ENCODE measurements around the gene ACOX1. TPM values are rescaled to one million over a fixed set of nuclear protein-coding genes. Genes with fewer than 3 reads are reported as not detected.

ACOX1 gene
- polyA plus RNA-seq, 1 donor (not counting 4 experiments of a cell fraction or from before 2014, with no cell fraction given): 31.8 TPM

DNA sequence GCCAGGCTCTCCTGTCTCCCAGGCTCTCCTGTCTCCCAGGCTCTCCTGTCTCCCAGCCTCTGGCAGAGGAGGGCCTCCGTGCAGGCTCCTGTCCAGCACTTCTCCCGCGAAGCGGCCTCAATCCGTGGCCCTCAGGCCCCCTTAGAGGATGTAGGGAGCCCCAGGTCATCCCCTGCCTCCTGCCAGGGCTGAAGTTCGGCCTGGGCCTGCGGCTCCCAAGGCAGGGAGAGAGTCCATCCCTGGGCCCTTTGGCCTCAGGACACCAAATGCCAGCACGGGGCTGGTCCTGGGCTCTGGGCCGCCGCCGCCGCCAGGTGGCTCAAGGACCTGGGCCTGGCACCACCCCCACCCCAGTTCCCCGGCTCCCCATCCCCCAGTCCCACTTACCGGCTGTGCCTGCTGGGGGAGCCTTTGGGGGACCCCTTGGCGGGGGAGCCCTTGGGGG lies 47.8 kb upstream of the ACOX1 start:
- TF ChIP-seq EZH2 (IDR thresholded peaks at IDR 0.05; ENCODE audit: low read length): no peak
- TF ChIP-seq, protein P1, sequence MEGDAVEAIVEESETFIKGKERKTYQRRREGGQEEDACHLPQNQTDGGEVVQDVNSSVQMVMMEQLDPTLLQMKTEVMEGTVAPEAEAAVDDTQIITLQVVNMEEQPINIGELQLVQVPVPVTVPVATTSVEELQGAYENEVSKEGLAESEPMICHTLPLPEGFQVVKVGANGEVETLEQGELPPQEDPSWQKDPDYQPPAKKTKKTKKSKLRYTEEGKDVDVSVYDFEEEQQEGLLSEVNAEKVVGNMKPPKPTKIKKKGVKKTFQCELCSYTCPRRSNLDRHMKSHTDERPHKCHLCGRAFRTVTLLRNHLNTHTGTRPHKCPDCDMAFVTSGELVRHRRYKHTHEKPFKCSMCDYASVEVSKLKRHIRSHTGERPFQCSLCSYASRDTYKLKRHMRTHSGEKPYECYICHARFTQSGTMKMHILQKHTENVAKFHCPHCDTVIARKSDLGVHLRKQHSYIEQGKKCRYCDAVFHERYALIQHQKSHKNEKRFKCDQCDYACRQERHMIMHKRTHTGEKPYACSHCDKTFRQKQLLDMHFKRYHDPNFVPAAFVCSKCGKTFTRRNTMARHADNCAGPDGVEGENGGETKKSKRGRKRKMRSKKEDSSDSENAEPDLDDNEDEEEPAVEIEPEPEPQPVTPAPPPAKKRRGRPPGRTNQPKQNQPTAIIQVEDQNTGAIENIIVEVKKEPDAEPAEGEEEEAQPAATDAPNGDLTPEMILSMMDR (optimal IDR thresholded peaks at IDR 0.05 in 1 of 3, IDR thresholded peaks at IDR 0.05 in 1 of 3, conservative IDR thresholded peaks at IDR 0.05 in 1 of 3; ENCODE audit: extremely low read depth in 1 of 3, insufficient read depth in 2 of 3, low read length in 3 of 3): peak in 1 of 3 experiments; percentile 13
- Histone ChIP-seq H3K36me3 (ENCODE audit: control insufficient read depth in 2 of 2, extremely low read depth in 1 of 2, insufficient read depth in 2 of 2, low read length in 2 of 2) (peaks cover 0 to 10% of the 10 kb centered on the region in 2 experiments), H3K79me2 (ENCODE audit: control insufficient read depth, insufficient read depth, low read length) (peaks cover 11% of the 10 kb centered on the region), H3K27ac (ENCODE audit: control insufficient read depth, insufficient read depth, low read length) (peak overlapping the region; percentile 67), H3K4me1 (ENCODE audit: control insufficient read depth, extremely low read depth, insufficient read depth, low read length) (peaks cover 21% of the 10 kb centered on the region), H2AFZ (ENCODE audit: control insufficient read depth, low read length) (peak overlapping the region; percentile 73), H4K20me1 (ENCODE audit: control insufficient read depth, extremely low read depth, insufficient read depth, low read length) (peaks cover 4% of the 10 kb centered on the region), H3K9me1 (ENCODE audit: control insufficient read depth, extremely low read depth, insufficient read depth, low read length) (no peaks in the 10 kb centered on the region), H3K27me3 (ENCODE audit: control insufficient read depth, extremely low read depth, insufficient read depth, low read length) (no peaks in the 10 kb centered on the region), H3K9ac (ENCODE audit: control insufficient read depth, extremely low read depth, insufficient read depth, low read length) (peak overlapping the region; percentile 77), H3K9me3 (ENCODE audit: control insufficient read depth, low read depth, low read length) (no peaks in the 10 kb centered on the region), H3K4me3 (ENCODE audit: control insufficient read depth in 2 of 3, extremely low read depth in 1 of 3, insufficient read depth in 2 of 3, low read depth in 1 of 3, low read length in 3 of 3) (peak overlapping the region; percentile 74 to 75 (median 74)), H3K4me2 (ENCODE audit: control insufficient read depth, extremely low read depth, insufficient read depth, low read depth, low read length) (peak overlapping the region; percentile 83)
- no peak for FAIRE-seq
- no peak for DNase-seq (ENCODE audit: low read depth, low spot score)
- dilution Hi-C loops (cut with MboI; ENCODE audit: extremely low pct_ligation_motif_present, low sequenced_read_pairs): no loop called here

DNA sequence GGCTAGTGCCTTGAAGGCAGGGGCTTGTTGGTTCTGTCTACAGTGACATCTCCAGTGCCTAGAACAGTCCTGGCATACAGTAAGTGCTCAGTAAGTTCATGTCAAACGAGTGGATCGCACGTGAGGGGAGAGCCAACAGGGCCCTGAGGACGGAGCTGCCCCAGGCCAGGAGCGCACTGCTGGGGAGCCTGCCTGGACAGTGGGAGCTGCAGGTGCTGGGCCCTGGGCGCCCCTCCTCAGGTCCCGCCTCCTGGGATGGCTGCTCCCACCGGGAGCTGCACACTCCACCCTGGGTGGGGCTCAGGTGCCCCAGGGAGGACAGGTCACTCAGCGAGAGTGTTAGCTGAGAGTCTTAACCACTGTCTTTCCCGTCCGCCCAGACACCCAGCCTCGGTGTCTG lies 46.3 kb upstream of the ACOX1 start:
- peaks cover 11% of the 10 kb centered on the region for H3K79me2 ChIP-seq (ENCODE audit: control insufficient read depth, insufficient read depth, low read length)
- peak overlapping the region; percentile 83 for H3K4me2 ChIP-seq (ENCODE audit: control insufficient read depth, extremely low read depth, insufficient read depth, low read depth, low read length)
- no peak overlapping the region for H2AFZ ChIP-seq (ENCODE audit: control insufficient read depth, low read length)
- dilution Hi-C loops (cut with MboI; ENCODE audit: extremely low pct_ligation_motif_present, low sequenced_read_pairs): no loop called here
- peak overlapping the region; percentile 41 for H3K9ac ChIP-seq (ENCODE audit: control insufficient read depth, extremely low read depth, insufficient read depth, low read length)
- H3K36me3 ChIP-seq (ENCODE audit: control insufficient read depth in 2 of 2, extremely low read depth in 1 of 2, insufficient read depth in 2 of 2, low read length in 2 of 2): peaks cover 0 to 10% of the 10 kb centered on the region in 2 experiments
- no peaks in the 10 kb centered on the region for H3K27me3 ChIP-seq (ENCODE audit: control insufficient read depth, extremely low read depth, insufficient read depth, low read length)
- H3K4me1 ChIP-seq (ENCODE audit: control insufficient read depth, extremely low read depth, insufficient read depth, low read length): peaks cover 21% of the 10 kb centered on the region
- peak overlapping the region; percentile 35 to 74 (median 42) for H3K4me3 ChIP-seq (ENCODE audit: control insufficient read depth in 2 of 3, extremely low read depth in 1 of 3, insufficient read depth in 2 of 3, low read depth in 1 of 3, low read length in 3 of 3)
- peaks cover 4% of the 10 kb centered on the region for H4K20me1 ChIP-seq (ENCODE audit: control insufficient read depth, extremely low read depth, insufficient read depth, low read length)
- FAIRE-seq (peak; percentile 26), DNase-seq (ENCODE audit: low read depth, low spot score) (no peak)
- H3K9me3 ChIP-seq (ENCODE audit: control insufficient read depth, low read depth, low read length): no peaks in the 10 kb centered on the region
- no peaks in the 10 kb centered on the region for H3K9me1 ChIP-seq (ENCODE audit: control insufficient read depth, extremely low read depth, insufficient read depth, low read length)
- TF ChIP-seq, protein P1 (optimal IDR thresholded peaks at IDR 0.05 in 1 of 3, IDR thresholded peaks at IDR 0.05 in 1 of 3, conservative IDR thresholded peaks at IDR 0.05 in 1 of 3; ENCODE audit: extremely low read depth in 1 of 3, insufficient read depth in 2 of 3, low read length in 3 of 3): no peak
- TF ChIP-seq EZH2 (IDR thresholded peaks at IDR 0.05; ENCODE audit: low read length): no peak
- no peak overlapping the region for H3K27ac ChIP-seq (ENCODE audit: control insufficient read depth, insufficient read depth, low read length)
